HG02763 (cell line): ENCODE data around the gene LMF1.

Experiments
- ATAC-seq: cut with Tn5 transposase; IDR thresholded peaks from one replicate; pipeline ENCODE4 v1.9.1; 2021; ENCODE audit warnings: mild to moderate bottlenecking, moderate library complexity; ENCODE audit not compliant: unreplicated experiment

Gene LMF1

GRCh38 chr16:916035-916799 is 54.6 kb downstream of the LMF1 start:
- no peak for ATAC-seq

- no peak for ATAC-seq
Observed at GRCh38 chr16:915546-915945, 55.2 kb downstream of the LMF1 start.

DNA sequence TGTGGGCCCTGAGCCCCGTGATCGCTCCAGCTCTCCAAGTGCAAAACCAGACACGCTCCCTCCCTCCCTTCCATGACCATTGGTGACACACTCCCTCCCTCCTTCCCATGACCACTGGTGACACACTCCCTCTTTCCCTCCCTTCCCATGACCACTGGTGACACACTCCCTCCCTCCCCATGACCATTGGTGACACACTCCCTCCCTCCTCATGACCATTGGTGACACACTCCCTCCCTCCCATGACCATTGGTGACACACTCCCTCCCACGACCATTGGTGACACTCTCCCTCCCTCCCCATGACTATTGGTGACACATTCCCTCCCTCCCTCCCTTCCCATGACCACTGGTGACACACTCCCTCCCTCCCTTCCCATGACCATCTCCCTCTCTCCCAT is 56.3 kb downstream of the LMF1 start:
- no peak for ATAC-seq

DNA sequence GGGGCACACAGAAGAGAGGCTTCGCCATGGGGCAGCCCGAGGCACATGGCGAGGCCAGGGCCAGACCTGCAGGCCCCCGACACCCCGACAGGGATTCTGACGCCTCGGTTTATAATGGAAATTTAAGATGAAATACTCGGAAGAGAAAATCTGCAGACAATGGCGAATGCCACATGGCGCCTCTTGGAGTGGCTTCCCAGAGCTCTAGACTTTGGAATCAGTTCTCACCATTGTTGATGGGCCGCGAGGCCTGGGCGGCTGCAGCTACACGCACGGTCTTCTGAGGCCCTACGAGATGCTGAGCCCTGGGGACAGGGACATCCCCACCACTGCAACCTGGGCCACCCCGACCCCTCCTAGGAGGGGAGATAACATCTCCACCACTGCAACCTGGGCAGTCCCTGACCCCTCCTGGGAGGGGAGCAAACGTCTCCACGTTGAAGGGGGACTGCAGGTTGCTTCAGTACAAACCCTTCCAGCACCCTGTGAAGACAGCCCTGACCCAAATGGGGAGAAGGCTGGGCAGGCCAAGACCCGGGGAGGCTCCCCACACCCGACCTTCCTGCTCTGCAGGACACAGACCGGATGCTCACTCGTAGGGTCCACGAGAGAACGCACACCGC is 56.9 kb downstream of the LMF1 start:
- no peak for ATAC-seq

- no peak for ATAC-seq
Observed at GRCh38 chr16:912684-913613, 57.8 kb downstream of the LMF1 start.

DNA sequence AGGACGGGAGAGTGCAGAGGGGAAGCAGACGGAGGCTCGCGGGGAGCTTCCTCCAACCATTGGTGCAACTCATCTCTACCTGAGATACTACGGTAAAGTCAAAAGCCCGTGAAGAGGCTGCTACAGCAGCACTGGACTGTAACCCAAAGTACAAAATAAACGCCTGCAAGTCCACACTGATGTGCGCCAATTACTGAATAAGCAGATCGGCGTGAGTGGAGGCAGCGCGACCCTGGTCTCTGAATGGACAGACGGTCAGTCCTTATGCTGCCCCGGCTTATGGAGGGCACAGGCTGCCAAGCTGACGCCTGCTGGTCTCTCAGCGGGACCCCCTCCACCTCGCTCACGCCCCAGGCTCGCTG is 58.5 kb downstream of the LMF1 start:
- no peak for ATAC-seq

- no peak for ATAC-seq
Observed at GRCh38 chr16:911604-912321, 59.0 kb downstream of the LMF1 start.

DNA sequence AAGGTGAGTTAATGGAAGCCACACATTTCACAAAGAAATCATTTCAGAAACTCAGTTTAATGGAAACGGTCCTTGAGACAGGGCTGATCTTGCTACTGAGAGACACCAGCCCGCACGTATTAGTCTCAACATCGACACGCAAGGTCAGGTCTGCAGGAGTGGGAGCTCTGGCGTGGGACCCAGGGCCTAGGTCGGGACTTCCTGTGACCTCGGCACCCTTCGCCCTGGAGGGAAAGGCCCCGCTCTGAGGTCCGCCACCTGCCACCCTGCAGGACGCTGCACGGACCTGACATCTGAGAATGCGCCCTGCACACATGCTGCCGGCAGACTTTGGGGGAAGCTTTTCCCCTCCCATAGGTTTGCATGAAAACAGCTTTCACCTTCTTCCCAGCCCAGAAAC is 59.7 kb downstream of the LMF1 start:
- ATAC-seq, result no peak

GRCh38 chr16:910181-910580 is 60.6 kb downstream of the LMF1 start:
- no peak for ATAC-seq

DNA sequence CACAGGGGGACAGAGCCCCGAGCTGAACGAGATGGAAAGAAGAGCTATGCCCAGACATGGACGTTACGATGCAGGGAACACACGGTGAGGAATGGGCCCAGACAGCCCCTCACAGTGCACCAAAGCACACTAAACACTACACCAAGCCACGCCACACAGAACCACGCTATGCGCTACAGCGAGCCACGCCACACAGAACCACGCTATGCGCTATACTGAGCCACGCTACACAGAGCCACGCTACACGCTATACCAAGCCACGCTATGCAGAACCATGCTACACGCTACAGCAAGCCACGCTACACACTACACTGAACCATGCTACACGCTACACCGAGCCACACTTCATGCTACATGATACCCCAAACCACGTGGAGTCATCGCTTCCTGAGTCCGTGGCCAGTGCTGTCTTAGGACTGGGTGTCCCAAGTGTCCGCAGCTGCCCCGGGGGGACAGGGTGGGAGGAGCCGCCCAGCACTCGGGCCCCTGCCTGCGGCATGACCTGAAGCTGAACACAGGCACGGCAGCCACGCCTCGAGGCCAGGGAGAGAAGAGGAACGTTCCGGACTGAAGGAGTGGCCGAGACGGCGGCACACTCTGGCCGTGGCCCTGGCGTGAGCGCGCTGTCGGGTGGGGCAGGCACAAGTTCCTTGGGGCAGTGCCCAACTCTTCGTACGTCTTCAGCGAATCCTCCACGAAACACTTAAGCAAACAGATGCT is 61.3 kb downstream of the LMF1 start:
- ATAC-seq, result no peak

GRCh38 chr16:908526-909155 is 62.1 kb downstream of the LMF1 start:
- no peak for ATAC-seq

DNA sequence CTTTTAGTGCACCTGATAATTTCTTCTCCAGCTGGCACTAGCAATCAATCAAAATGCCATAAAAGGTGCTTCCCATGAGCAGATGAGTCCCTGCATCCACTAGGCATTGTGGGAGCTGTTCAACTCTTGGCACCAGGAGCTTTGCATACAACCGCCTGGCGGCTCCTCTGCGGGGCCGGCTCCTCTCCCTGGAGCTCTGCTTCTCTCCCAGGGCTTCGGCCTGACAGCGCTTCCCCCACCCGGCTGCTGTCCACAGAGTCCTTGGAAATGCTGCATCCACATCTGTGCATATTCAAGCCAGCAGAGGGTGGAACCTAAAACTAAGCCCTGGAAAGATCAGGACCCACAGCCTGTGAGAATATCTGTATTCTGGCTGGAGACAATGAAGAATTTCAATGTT is 62.9 kb downstream of the LMF1 start:
- ATAC-seq, result no peak

GRCh38 chr16:907361-907760 is 63.4 kb downstream of the LMF1 start:
- ATAC-seq, result no peak

GRCh38 chr16:906296-906695 is 64.5 kb downstream of the LMF1 start:
- ATAC-seq, result no peak

GRCh38 chr16:901715-902601 is 68.8 kb downstream of the LMF1 start:
- no peak for ATAC-seq

DNA sequence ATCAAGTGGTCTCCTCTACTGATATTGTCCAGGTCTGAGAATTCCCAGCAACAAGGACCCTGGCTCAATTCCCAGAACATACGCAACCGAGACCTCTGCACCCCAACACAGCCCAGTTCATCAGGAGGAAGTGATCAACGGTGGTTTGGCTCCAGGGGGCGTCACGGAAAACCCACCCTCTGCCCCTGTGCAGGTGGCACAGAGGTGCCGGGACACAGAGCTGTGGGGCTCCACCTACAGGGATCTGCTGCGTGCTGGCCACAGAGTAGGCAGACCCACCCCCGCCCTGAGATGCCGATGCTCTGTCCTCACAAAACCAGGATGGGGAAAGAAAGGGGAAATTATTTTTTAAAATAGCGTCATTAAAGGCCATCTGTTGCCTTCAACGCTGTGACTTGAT is 69.6 kb downstream of the LMF1 start:
- no peak for ATAC-seq

- no peak for ATAC-seq
Observed at GRCh38 chr16:900211-900610, 70.6 kb downstream of the LMF1 start.

DNA sequence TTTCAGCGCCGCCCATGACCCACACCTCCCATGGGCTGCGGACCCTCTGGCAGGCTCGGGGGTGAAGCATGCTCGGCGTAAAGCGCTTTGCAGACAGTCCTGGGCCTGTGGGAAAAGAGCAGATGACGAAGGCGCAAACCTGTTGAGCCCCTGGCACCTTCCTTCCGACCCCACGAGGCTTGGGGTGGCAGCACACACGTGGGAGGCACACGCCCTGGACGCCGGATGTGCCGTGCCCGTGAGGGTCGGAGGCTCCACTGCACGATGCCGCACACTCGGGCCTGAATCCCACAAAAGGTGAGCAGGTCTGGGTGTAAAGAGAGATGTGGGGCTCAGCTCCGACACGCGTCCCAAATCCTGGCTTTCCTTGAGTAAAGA is 71.1 kb downstream of the LMF1 start:
- ATAC-seq, result no peak
